PC-3 (cell line): ENCODE measurements around the gene OSR1. TPM values are rescaled to one million over a fixed set of nuclear protein-coding genes. Genes with fewer than 3 reads are reported as not detected.

Experiments
- ATAC-seq: fragments of 200-7000 bp; cut with Tn5 transposase; 2 replicates; pipeline ENCODE4 v1.9.1; 2020; ENCODE audit warnings: mild to moderate bottlenecking, moderate library complexity
- BruUV-seq: library from RNA; stranded (reverse); fragments of 400-500 nt; replicated peaks from 2 replicates; lab custom pipeline; 2021; lab: Mats Ljungman, UMichigan
- CTCF ChIA-PET: fragments of 300-600 bp; sonication (Branson Sonifier 250); formaldehyde crosslinking; loops from one replicate; lab custom pipeline; 2022; ENCODE audit warnings: antibody characterized with exemption; lab: Charles Lee
- POLR2A ChIA-PET: fragments of 300-600 bp; sonication (Branson Sonifier 250); formaldehyde crosslinking; loops from one replicate; lab custom pipeline; 2022; ENCODE audit warnings: antibody characterized with exemption; ENCODE audit not compliant: unreplicated experiment; lab: Charles Lee
- DNase-seq: peaks from one replicate; pipeline ENCODE4 v3.0.0-alpha.2; 2015
- H2AFZ ChIP-seq: fragments of 300-600 bp; sonication (generic); 2 replicates; pipeline ENCODE4 v1.6.0; 2016; ENCODE audit warnings: antibody characterized with exemption, low read length
- H3F3A ChIP-seq: fragments of 300-600 bp; sonication (generic); one replicate; pipeline ENCODE4 v1.6.0; 2017; ENCODE audit warnings: antibody characterized with exemption, low read length, control low read depth, mild to moderate bottlenecking; ENCODE audit not compliant: unreplicated experiment
- H3K27ac ChIP-seq: fragments of 300-600 bp; sonication (generic); 2 replicates; pipeline ENCODE4 v1.5.1; 2016; ENCODE audit warnings: mild to moderate bottlenecking, low read length
- H3K27me3 ChIP-seq: fragments of 300-600 bp; sonication (generic); 2 replicates; pipeline ENCODE4 v1.6.1; 2016; ENCODE audit warnings: low read length, mixed read lengths
- H3K36me3 ChIP-seq: fragments of 300-600 bp; sonication (generic); 2 replicates; pipeline ENCODE4 v1.6.1; 2016; ENCODE audit warnings: low read depth, mixed run types, low read length, mixed read lengths
- H3K4me1 ChIP-seq: fragments of 300-600 bp; sonication (generic); 2 replicates; pipeline ENCODE4 v1.5.1; 2016; ENCODE audit warnings: low read length; ENCODE audit not compliant: insufficient read depth
- H3K4me2 ChIP-seq: fragments of 300-600 bp; sonication (generic); 2 replicates; pipeline ENCODE4 v1.6.0; 2016; ENCODE audit warnings: low read length
- H3K4me3 ChIP-seq: fragments of 300-600 bp; sonication (generic); 2 replicates; pipeline ENCODE4 v1.5.1; 2016; ENCODE audit warnings: mild to moderate bottlenecking, low read length, mixed read lengths
- H3K79me2 ChIP-seq: fragments of 300-600 bp; sonication (generic); 2 replicates; pipeline ENCODE4 v1.6.1; 2017; ENCODE audit warnings: low read length, mixed read lengths
- H3K9ac ChIP-seq: fragments of 300-600 bp; sonication (generic); 2 replicates; pipeline ENCODE4 v1.6.0; 2016; ENCODE audit warnings: mild to moderate bottlenecking, low read length
- H3K9me2 ChIP-seq: fragments of 300-600 bp; sonication (generic); replicated peaks from 2 replicates; pipeline ENCODE4 v1.6.1; 2016; ENCODE audit warnings: mixed run types, low read length, mixed read lengths
- H3K9me3 ChIP-seq: fragments of 300-600 bp; sonication (generic); 2 replicates; pipeline ENCODE4 v1.6.1; 2016; ENCODE audit warnings: low read length, mixed read lengths
- H4K20me1 ChIP-seq: fragments of 300-600 bp; sonication (generic); 2 replicates; pipeline ENCODE4 v1.6.1; 2016; ENCODE audit warnings: low read length, mixed read lengths
- CTCF ChIP-seq: fragments of 300-600 bp; sonication (generic); conservative IDR thresholded peaks from 2 replicates; pipeline ENCODE4 v1.5.1; 2017; ENCODE audit warnings: antibody characterized with exemption, low read depth, mild to moderate bottlenecking, low read length
- EZH2 ChIP-seq: fragments of 300-600 bp; sonication (generic); IDR thresholded peaks from one replicate; pipeline ENCODE4 v1.6.1; 2017; ENCODE audit warnings: antibody characterized with exemption, mild to moderate bottlenecking, low read length; ENCODE audit not compliant: unreplicated experiment
- EZH2phosphoT487 ChIP-seq: fragments of 300-600 bp; sonication (generic); IDR thresholded peaks from 2 replicates; pipeline ENCODE4 v1.6.1; 2018; ENCODE audit warnings: mild to moderate bottlenecking, antibody characterized with exemption, low read length, borderline replicate concordance
- intact Hi-C: fragments of 100-400 bp; cut with micrococcal nuclease; formaldehyde crosslinking; loops from 2 replicates; pipeline ENCODE4 v1.9.0; 2023
- total RNA-seq: library from RNA; depleted of rRNA; stranded (reverse); fragments of >200 nt; gene quantifications from 2 replicates; pipeline ENCODE4 v1.2.3, GENCODE V29; 2014

The OSR1 gene
- total RNA-seq, 1 experiment from 2014 or later = 33.5 TPM

DNA sequence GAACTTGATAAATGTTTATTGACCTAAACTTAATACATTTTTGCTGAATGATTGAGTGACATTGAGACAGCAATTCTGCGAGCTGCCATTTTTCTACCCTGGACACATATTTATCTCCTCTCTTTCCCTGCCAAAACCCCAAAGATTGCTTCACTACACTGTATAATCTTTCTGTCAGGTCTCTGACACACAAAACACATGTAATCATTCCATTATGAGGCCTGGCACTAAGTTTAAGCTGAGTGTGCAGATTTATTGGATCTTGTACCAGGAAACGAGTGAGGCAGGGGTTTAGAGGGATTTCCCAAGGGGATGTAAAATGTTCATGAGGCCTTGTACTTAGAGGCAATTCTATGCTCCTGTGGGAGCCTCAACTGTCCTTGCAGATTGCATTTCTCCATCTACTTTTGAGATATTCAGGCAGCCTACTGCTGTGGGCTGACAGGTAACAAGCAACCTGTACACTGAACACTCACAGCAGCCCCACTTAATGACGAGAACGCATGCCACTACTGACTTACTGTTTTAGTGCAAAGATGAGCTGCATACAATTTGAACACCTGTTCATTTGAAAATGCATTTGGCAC lies 13.7 kb upstream of the OSR1 start:
- POLR2A ChIA-PET = no interaction called here

GRCh38 chr2:19369341-19369955 lies 11.0 kb upstream of the OSR1 start:
- H3F3A ChIP-seq = no peaks in the 10 kb centered on the region
- H3K4me1 ChIP-seq = no peaks in the 10 kb centered on the region
- H4K20me1 ChIP-seq = no peaks in the 10 kb centered on the region
- no peaks in the 10 kb centered on the region for H3K9me3 ChIP-seq
- BruUV-seq = no TSS peak
- H2AFZ ChIP-seq = no peak overlapping the region
- H3K9ac ChIP-seq = no peak overlapping the region
- DNase-seq (peak; percentile 68), ATAC-seq (peak; percentile 74)
- H3K4me2 ChIP-seq = no peak overlapping the region
- H3K9me2 ChIP-seq = no peaks in the 10 kb centered on the region
- H3K4me3 ChIP-seq = no peak overlapping the region
- H3K27me3 ChIP-seq = no peaks in the 10 kb centered on the region
- no peak overlapping the region for H3K27ac ChIP-seq
- ChIA-PET CTCF (interaction anchor here (0.5 to 1.2 kb wide), 7 partner anchors 200 to 927 kb away, joined by 3 to 9 read pairs (median 5); no protein-coding TSS in a partner anchor), POLR2A (no interaction called here)
- H3K36me3 ChIP-seq = no peaks in the 10 kb centered on the region
- intact Hi-C loops = loop anchor here (1.0 to 2.0 kb wide), 4 partner anchors 169 to 494 kb away; no protein-coding TSS in a partner anchor
- H3K79me2 ChIP-seq = no peaks in the 10 kb centered on the region
- peak; percentile 83 for TF ChIP-seq CTCF
- TF ChIP-seq EZH2 = no peak

More for the DNA sequence above, 13.7 kb upstream of the OSR1 start:
- DNase-seq (no peak), ATAC-seq (no peak)
- Histone ChIP-seq H3K9ac (no peak overlapping the region), H3F3A (no peaks in the 10 kb centered on the region), H3K4me3 (no peak overlapping the region), H3K36me3 (no peaks in the 10 kb centered on the region), H3K4me1 (no peaks in the 10 kb centered on the region), H3K27ac (no peak overlapping the region), H3K9me3 (no peaks in the 10 kb centered on the region), H2AFZ (no peak overlapping the region), H4K20me1 (no peaks in the 10 kb centered on the region), H3K4me2 (no peak overlapping the region), H3K79me2 (no peaks in the 10 kb centered on the region), H3K27me3 (no peaks in the 10 kb centered on the region), H3K9me2 (no peaks in the 10 kb centered on the region)
- intact Hi-C loops = no loop called here
- no peak for TF ChIP-seq CTCF
- no peak for TF ChIP-seq EZH2phosphoT487
- TF ChIP-seq EZH2 = no peak
- CTCF ChIA-PET = no interaction called here
- BruUV-seq = no TSS peak

DNA sequence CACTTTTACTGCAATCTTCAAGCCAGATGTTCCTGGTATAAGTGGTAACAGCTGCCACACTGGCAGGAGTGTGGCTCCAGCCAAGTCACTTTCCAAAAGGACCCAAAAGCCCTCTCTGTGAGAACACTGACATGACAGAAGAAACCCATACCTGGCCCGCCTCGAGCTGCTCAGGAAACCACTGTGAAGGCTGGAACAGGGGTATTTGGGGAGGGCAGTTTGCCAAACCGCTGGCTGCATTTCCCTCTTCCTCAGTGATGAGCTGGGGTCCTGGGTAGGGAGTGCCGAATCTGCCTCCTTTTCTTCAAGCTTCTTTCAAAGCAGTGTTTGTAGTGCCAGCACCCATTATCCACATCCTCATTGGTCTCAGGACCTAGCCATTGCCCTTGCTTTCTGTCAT lies 10.3 kb upstream of the OSR1 start:
- POLR2A ChIA-PET = no interaction called here
- no peak overlapping the region for H3K4me3 ChIP-seq
- CTCF ChIA-PET = interaction anchor here (0.7 to 1.2 kb wide), 6 partner anchors 200 to 927 kb away, joined by 3 to 5 read pairs (median 4); no protein-coding TSS in a partner anchor
- H3K4me1 ChIP-seq = peaks cover under 1% of the 10 kb centered on the region
- no peaks in the 10 kb centered on the region for H3K27me3 ChIP-seq
- no peaks in the 10 kb centered on the region for H3K79me2 ChIP-seq
- TF ChIP-seq EZH2 (no peak), CTCF (no peak), EZH2phosphoT487 (no peak)
- H3K36me3 ChIP-seq = no peaks in the 10 kb centered on the region
- H3K9me3 ChIP-seq = no peaks in the 10 kb centered on the region
- no peak for ATAC-seq
- DNase-seq = no peak
- BruUV-seq = no TSS peak
- intact Hi-C loops = loop anchor here (1.0 to 2.0 kb wide), 4 partner anchors 170 to 495 kb away; no protein-coding TSS in a partner anchor
- no peak overlapping the region for H3K4me2 ChIP-seq
- H3K9ac ChIP-seq = no peak overlapping the region
- no peaks in the 10 kb centered on the region for H4K20me1 ChIP-seq
- no peaks in the 10 kb centered on the region for H3K9me2 ChIP-seq
- no peak overlapping the region for H2AFZ ChIP-seq
- H3F3A ChIP-seq = no peaks in the 10 kb centered on the region
- no peak overlapping the region for H3K27ac ChIP-seq
